ENCODE measurements around the gene CTTN.

Gene CTTN

GRCh38 chr11:70455354-70455753 lies 57.0 kb downstream of the CTTN start:
- DNase-seq (ENCODE audit: low read depth): no peak

DNA sequence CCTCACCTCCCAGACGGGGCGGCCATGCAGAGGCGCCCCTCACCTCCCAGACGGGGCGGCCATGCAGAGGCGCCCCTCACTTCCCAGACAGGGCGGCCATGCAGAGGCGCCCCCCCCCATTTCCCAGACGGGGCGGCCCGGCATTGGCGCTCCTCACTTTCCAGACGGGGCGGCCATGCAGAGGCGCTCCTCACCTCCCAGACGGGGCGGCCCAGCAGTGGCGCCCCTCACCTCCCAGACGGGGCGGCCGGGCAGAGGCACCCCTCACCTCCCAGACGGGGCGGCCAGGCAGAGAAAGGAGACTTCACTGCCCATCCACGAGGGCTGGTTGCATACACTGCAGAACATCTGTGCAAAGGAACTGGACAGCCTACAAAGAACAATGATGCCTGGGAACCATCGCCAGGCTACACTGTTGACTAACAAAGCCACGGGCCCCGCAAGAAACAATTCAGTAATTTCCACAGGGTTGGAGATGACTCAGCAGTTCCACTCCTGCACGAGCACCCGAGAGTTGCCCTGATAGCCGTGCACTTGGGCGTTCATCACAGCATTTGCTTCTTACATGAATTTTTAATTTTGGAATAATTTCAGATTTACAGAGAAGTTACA lies 58.7 kb downstream of the CTTN start:
- no peak for DNase-seq (ENCODE audit: low read depth)

- no peak for DNase-seq (ENCODE audit: low read depth)
Measured at GRCh38 chr11:70458736-70459135, 60.4 kb downstream of the CTTN start.

DNA sequence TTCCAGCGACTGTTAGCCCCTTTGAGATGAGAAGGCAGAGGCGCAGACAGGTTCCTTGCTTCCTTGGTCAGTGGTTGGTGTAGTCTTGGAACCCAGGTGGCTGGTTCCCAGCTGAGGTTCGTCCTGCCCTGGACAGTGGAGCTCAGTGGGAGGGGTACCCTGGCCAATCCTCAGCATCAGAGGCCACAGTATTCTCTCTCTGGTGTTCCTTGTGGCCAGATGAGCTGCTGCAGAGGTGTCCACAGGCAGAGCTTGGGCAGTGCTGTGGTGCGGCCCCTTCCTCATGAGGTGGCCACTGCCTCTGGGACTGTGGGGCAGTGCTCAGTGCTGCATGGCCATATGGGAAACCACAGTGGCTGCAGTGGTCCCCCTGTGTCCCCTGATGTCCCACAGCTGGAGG lies 61.8 kb downstream of the CTTN start:
- DNase-seq (ENCODE audit: low read depth): no peak

DNA sequence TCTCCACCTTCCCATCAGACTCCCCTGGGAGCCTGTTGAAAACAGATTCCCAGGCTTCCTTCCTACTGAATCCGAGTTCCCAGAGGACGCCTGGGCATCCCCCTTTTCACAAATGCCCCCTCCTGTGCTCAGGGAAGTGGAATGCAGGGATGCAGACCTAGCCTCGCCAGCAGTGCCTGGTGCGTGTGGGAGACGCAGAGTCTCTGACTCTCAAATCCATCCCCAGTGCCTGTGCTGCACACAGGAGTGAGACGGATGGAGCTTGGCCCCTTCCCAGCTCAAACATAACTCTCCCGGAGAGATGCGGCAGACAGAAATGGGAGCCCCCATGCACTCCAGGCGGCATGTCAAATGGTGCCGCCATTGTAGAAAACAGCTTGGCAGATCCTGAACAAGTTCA lies 62.6 kb downstream of the CTTN start:
- no peak for DNase-seq (ENCODE audit: low read depth)

GRCh38 chr11:70462818-70463477 lies 64.6 kb downstream of the CTTN start:
- DNase-seq (ENCODE audit: low read depth): no peak

DNA sequence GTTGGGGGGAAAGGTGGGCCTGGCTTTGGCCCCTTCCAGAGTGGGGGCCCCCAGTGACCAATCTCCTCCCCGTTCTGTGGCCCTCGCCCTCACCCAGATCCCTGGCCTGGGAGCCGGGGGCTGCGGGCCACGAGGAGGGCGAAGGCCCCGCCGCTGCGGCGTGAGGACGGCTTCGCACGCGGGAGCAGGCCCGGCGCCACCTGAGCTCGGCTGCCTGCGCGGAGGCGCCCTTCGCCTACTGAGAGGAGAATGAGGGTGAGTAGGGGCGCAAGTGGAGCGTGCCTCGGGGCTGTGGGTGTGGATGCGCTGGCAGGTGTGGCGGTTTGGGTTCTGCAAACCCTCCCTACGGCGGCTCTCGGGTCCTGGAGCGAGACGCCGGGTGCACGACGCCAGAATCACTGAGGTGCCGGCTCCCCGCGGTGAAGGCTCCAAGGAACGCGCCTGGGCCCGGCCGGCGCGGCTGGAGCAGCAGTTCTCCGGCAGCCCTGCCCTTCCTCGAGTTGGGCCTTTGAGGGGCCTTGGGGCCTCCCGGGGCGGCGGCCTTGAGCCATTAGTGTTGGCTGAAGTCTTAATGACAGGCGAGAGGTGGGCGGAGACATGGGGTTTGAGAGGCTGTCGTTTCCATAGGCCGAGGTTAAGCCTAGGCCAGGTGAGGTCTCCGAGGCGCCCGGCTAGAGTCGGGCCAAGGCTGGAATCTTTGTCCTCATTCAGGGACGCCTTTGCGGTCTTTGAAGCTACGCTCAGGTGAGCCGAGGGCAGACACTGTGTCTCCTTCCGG lies 65.3 kb downstream of the CTTN start:
- DNase-seq (ENCODE audit: low read depth): no peak

- DNase-seq (ENCODE audit: low read depth): no peak
Measured at GRCh38 chr11:70464509-70465361, 66.4 kb downstream of the CTTN start.

DNA sequence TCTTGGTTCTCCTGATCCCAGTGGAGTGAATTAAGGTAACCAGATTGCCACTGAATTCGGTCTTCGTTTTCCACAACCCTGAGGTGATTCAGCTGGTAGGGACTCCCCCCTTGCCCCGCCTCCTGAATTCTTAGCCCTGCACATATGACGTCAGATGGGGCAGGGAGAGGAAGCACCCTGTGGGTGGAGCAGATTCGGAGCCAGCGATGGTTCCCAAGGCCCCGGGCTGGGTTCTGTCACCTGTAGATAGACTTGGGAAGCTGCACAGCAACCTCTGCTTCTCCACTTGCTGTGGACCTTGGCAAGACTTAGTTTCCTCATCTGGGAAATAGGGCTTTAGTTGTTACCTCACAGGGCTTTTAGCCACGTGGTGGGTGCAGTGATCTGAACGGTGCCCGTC lies 67.8 kb downstream of the CTTN start:
- no peak for DNase-seq (ENCODE audit: low read depth)

- no peak for DNase-seq (ENCODE audit: low read depth)
Measured at GRCh38 chr11:70466596-70466995, 68.3 kb downstream of the CTTN start.

- DNase-seq (ENCODE audit: low read depth): no peak
Measured at GRCh38 chr11:70467201-70468085, 69.1 kb downstream of the CTTN start.

DNA sequence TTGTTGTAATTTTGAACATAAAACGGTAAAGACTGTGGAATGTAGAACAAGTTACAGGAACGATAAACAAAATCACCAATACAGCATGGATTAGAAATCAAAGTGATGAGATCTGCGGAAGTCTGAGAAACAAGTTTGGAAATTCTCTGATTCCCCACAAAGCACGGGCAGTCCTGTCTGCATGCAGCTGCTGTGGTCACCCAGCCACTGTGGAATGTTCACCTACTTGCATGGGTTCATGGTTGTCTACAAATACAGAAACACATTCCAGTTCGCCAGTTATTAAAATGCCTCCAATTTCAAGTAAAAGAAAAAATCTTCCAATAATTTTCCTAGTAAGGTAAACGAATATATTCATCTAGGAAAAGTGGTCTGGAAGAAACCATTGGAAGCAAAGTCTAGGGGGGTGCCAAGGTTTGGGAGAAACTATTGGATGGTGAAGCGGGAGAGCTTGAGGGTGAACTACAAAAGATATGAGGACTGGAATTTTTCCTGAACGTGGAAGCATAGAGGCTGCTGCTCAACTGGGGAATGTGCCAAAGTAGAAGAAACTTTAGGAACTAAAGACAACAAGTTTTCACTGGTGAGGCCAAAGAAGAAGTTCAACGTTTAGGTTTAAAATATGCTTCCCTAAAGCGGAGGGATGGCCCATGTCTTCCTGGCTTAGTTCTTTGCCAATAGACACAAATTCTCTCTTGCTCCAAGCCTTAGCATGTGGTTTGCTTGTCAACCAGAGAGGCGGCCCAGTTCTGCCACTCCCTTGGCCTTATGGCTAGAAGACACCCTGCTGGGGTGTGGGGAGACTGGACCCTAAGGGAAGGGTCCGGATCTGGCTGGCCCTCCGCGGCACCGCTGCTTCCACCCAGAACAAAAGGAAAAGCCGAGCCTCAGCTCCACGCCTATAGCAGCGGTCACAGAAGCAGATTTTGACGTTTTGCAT lies 70.2 kb downstream of the CTTN start:
- no peak for DNase-seq (ENCODE audit: low read depth)

GRCh38 chr11:70470127-70470526 lies 71.8 kb downstream of the CTTN start:
- DNase-seq (ENCODE audit: low read depth): no peak

DNA sequence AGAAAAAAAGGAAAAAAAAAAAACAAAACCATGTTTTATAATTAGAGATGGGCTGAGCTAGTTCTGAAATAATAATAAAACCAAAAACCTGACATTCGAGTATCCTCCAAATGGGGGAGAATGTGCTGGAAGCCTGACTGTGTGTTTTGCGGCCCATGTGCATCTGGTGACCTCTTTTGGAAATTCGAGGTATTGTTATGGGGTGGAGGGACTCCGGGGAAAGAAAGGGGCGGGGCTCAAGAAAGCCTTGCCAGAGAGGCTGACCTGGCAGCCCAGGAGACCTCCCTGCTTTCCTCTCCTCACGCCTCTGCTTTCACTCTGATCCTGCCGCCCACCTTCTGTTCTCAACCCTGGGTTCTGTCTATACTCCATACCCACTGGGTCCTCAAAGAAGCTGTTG lies 72.9 kb downstream of the CTTN start:
- no peak for DNase-seq (ENCODE audit: low read depth)

GRCh38 chr11:70472240-70472639 lies 73.9 kb downstream of the CTTN start:
- DNase-seq (ENCODE audit: low read depth): no peak

- DNase-seq (ENCODE audit: low read depth): no peak
Measured at GRCh38 chr11:70473186-70473872, 75.0 kb downstream of the CTTN start.

GRCh38 chr11:70473873-70474690 lies 75.8 kb downstream of the CTTN start:
- no peak for DNase-seq (ENCODE audit: low read depth)

GRCh38 chr11:70474710-70475109 lies 76.4 kb downstream of the CTTN start:
- no peak for DNase-seq (ENCODE audit: low read depth)

DNA sequence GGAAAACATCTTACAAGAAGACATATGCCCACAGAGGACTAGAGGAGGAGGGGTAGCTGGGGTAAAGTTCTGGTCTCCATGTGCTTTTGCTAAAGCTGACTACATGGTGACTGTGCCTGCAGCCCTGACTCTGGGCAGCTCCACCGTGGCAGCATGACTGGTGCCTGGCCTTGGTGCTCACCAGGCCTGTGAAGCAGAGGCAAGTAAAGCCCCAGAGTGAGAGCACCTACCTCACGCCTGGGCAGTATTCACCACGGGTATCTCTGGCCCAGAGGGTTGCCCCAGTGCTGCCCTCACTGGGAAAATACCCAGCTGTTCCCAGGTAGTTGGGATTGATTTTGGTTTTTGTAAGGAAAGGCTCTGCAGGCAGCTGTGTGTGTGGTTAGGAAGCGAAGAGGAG lies 78.3 kb downstream of the CTTN start:
- DNase-seq (ENCODE audit: low read depth): no peak
